NB4 (cell line): ENCODE data around the gene KLHL28.

Experiments used
- DNase-seq: peaks from one replicate; pipeline ENCODE4 v3.0.0; 2010; ENCODE audit warnings: low read depth
- H3K4me3 ChIP-seq: one replicate; pipeline ENCODE4 v1.5.1; 2011; ENCODE audit warnings: mild to moderate bottlenecking, low read depth, low read length, moderate library complexity
- CTCF ChIP-seq: IDR thresholded peaks from one replicate; pipeline ENCODE4 v1.5.1; 2012; ENCODE audit warnings: low read depth, low read length
- MYC ChIP-seq: IDR thresholded peaks from 2 replicates; pipeline ENCODE4 v1.6.1; 2011; ENCODE audit warnings: low read depth, low read length
- POLR2A ChIP-seq: IDR thresholded peaks from 2 replicates; pipeline ENCODE4 v1.6.1; 2011; ENCODE audit warnings: mild to moderate bottlenecking; ENCODE audit not compliant: insufficient read length; ENCODE audit errors: extremely low read depth
- TF ChIP-seq, protein P1 (sequence below): IDR thresholded peaks from 2 replicates; pipeline ENCODE4 v1.6.1; 2011; ENCODE audit warnings: low read depth, low read length

The KLHL28 gene

DNA sequence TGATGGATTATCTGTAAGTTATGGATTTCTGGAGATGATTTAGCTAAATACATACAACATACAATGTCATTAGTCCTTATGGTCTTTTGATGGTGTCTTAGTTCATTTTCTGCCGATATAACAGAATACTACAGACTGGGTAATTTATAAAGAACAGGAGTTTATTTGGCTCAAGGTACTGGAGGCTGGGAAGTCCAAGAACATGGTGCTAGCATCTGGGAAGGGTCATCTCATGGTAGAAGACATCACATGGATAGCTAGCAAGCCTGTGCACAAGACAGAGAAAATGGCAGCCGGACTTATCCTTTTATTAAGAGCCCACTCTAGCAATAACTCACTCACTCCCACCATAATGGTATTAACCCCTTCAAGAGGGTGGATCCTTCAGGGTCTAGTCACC is 24.2 kb downstream of the KLHL28 start:
- H3K4me3 ChIP-seq = no peak overlapping the region
- no peak for DNase-seq
- TF ChIP-seq CTCF (no peak), POLR2A (no peak), MYC (no peak)
- TF ChIP-seq, protein P1, sequence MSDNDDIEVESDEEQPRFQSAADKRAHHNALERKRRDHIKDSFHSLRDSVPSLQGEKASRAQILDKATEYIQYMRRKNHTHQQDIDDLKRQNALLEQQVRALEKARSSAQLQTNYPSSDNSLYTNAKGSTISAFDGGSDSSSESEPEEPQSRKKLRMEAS = no peak

- no peak overlapping the region for H3K4me3 ChIP-seq
- DNase-seq = no peak
- TF ChIP-seq, protein P1 = no peak
- no peak for TF ChIP-seq CTCF
- TF ChIP-seq POLR2A = no peak
- TF ChIP-seq MYC = no peak
Observed at GRCh38 chr14:44935155-44935554, 26.6 kb downstream of the KLHL28 start.

DNA sequence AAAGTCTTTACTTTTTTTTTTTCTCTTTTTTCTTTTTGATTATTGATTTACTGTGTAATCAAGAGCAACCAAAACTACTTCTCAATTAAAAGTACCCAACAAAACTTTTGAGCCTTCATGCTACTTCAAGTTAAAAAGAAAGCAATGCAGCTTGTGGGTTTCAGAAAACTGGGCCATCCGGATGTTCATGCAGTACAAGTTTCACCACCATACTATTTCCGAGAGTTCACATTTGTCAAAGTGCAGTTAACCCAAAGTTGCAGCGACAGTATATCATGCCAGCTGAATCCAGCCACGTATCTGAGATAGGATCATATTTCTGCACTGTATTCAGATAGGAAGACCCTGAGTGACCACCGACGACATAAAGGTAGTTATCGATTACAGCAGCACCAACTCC is 33.0 kb downstream of the KLHL28 start:
- TF ChIP-seq MYC = no peak
- no peak for TF ChIP-seq CTCF
- TF ChIP-seq, protein P1 = no peak
- no peak for TF ChIP-seq POLR2A
- DNase-seq = no peak
- H3K4me3 ChIP-seq = no peak overlapping the region

DNA sequence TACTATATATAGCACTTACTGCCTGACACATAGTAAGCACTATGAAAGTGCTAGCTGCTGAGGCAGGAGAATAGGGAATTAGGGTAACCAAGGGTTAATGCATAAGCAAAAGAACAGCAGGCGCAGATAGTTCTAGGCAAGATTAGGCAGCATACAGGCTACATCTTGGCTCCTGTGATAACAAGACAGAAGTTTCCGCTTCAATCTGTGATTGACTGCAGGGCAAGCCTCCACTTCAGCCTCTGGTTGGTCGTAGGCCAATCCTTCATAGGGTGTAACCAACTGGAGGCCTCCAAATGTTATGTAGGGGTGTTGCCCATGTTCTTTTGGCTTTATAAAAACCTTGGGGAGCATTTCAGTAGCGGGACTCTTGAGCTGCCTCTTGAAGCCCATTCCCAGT is 46.9 kb downstream of the KLHL28 start:
- no peak overlapping the region for H3K4me3 ChIP-seq
- no peak for DNase-seq
- no peak for TF ChIP-seq CTCF
- no peak for TF ChIP-seq MYC
- TF ChIP-seq, protein P1 = no peak
- TF ChIP-seq POLR2A = no peak

- TF ChIP-seq, protein P1 = no peak
- TF ChIP-seq MYC (no peak), POLR2A (no peak), CTCF (no peak)
- no peak for DNase-seq
- H3K4me3 ChIP-seq = no peak overlapping the region
Observed at GRCh38 chr14:44912041-44912869, 49.5 kb downstream of the KLHL28 start.
